Uterus (tissue), 2 donors: ENCODE results near the gene DNAJC30.

Experiments used
- POLR2A ChIP-seq, 2 donors: fragments of 450-650 bp; IDR thresholded peaks; one replicate each; pipeline ENCODE4 v1.6.1; 2016; ENCODE audit warnings: antibody characterized with exemption in 2 of 2, mild to moderate bottlenecking in 1 of 2, moderate library complexity in 1 of 2
- TF ChIP-seq, protein P1 (sequence below), 4 experiments: fragments of 200-600 bp in 2 of 4; fragments of 450-650 bp in 2 of 4; sonication (generic) in 2 of 4; IDR thresholded peaks; one replicate each; pipeline ENCODE4 v1.5.1; 2016 to 2019; ENCODE audit warnings: antibody characterized with exemption in 4 of 4, mild to moderate bottlenecking in 2 of 4, moderate library complexity in 1 of 4

DNA sequence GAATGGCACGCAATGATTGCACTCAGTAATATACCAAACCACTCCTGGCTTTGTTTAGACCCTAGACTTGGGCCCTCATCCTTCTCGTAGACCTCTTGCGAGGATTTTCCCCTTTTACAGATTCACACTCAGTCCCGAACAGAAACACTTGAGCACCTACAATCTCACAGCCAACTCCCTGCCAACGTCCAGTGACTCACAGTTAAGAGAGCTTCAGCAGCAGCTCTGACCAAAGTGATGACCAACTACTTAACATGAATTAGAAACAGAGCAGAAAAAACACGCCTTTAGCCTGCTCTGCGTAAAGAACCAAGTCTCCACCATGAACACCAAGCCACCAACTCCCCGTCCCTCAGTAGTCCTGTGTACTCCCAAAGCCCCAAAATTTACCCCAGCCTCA is 2.2 kb downstream of the DNAJC30 start:
- TF ChIP-seq, protein P1, sequence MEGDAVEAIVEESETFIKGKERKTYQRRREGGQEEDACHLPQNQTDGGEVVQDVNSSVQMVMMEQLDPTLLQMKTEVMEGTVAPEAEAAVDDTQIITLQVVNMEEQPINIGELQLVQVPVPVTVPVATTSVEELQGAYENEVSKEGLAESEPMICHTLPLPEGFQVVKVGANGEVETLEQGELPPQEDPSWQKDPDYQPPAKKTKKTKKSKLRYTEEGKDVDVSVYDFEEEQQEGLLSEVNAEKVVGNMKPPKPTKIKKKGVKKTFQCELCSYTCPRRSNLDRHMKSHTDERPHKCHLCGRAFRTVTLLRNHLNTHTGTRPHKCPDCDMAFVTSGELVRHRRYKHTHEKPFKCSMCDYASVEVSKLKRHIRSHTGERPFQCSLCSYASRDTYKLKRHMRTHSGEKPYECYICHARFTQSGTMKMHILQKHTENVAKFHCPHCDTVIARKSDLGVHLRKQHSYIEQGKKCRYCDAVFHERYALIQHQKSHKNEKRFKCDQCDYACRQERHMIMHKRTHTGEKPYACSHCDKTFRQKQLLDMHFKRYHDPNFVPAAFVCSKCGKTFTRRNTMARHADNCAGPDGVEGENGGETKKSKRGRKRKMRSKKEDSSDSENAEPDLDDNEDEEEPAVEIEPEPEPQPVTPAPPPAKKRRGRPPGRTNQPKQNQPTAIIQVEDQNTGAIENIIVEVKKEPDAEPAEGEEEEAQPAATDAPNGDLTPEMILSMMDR (IDR thresholded peaks at IDR 0.05): no peak
- TF ChIP-seq POLR2A (IDR thresholded peaks at IDR 0.05): no peak
